ENCODE data around the gene YPEL5.

DNA sequence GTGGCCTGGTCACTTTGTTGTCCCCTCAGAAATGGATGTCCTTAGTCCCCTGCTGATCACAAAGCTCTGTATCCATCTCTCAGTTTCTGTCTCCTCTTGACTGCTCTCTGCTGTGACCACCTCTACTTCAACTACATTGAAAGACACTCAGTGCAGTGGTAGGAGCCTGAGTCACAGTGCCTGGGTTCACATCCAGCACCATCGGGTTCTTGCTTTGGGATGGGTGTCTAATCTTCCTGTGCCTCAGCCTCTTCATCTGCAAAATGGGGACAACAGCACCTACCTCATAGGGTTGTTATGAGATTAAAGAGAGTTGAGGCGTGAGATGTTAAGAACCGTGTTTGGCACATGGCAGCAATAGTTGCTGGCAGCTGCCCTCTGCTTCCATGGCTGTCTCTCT lies 30.6 kb downstream of the YPEL5 start:
- TF ChIP-seq POLR2AphosphoS5 (IDR thresholded peaks at IDR 0.05) (no peak), POLR2A (IDR thresholded peaks at IDR 0.05) (no peak), EP300 (IDR thresholded peaks at IDR 0.05; ENCODE audit: low read depth) (no peak)
- TF ChIP-seq, protein P1, sequence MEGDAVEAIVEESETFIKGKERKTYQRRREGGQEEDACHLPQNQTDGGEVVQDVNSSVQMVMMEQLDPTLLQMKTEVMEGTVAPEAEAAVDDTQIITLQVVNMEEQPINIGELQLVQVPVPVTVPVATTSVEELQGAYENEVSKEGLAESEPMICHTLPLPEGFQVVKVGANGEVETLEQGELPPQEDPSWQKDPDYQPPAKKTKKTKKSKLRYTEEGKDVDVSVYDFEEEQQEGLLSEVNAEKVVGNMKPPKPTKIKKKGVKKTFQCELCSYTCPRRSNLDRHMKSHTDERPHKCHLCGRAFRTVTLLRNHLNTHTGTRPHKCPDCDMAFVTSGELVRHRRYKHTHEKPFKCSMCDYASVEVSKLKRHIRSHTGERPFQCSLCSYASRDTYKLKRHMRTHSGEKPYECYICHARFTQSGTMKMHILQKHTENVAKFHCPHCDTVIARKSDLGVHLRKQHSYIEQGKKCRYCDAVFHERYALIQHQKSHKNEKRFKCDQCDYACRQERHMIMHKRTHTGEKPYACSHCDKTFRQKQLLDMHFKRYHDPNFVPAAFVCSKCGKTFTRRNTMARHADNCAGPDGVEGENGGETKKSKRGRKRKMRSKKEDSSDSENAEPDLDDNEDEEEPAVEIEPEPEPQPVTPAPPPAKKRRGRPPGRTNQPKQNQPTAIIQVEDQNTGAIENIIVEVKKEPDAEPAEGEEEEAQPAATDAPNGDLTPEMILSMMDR (IDR thresholded peaks at IDR 0.05): no peak

Data from transverse colon (tissue), 4 donors.